ENCODE measurements around the gene OPN4.

- TF ChIP-seq CTCF (IDR thresholded peaks at IDR 0.05), result no peak
- no peak for TF ChIP-seq POLR2A (IDR thresholded peaks at IDR 0.05)
Measured at GRCh38 chr10:86708068-86708782, 53.9 kb downstream of the OPN4 start.

Data from body of pancreas (tissue), 4 donors.